ENCODE results near the gene YIPF3.

Gene YIPF3

DNA sequence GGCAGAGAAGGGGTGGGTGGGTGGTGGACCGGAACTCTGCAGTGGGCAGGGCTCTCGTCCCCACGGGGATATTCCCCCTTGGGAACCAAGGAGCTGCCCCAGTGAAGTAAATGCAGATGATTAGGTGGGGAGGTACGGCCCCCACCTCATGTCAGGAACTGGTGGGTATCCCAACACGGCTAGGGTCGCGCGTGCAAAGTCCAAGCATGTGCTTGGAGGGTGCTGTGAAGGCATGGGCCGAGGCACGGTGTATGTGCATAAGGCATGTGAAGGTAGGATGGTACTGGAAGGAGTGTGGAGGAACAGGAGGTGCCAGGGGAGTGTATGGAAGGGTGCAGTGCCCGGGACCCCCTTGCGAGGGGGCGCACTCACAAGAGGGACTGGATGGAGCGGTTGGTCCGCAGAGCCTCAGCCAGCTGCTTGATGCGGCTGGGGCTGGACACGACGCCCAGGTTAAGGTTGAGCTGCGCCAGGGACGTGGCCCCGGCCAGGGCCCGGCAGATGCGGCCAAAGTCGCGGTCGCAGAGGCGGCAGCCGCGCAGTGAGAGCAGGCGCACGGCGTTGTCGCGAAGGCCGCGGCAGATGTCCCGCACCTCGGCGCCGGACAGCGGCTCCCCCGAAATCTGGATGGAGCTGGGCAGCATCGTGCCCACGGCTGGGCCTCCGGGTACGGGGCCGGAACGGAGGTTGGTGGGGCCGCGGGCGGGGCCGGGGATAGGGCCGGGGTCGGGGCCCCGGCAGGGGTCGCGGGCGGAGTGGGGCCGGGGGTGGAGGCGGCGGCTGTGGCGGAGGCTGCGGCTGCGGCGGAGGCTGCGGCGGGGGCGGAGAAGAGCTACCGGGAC, 7.4 kb downstream of the YIPF3 start:
- H3K4me1 ChIP-seq (ENCODE audit: control insufficient read depth, insufficient read depth, low read length), result peaks cover 8% of the 10 kb centered on the region
- no peak for DNase-seq (ENCODE audit: low read depth)
- H3K4me3 ChIP-seq (ENCODE audit: low read length), result peak overlapping the region; percentile 69
- no peaks in the 10 kb centered on the region for H3K9me3 ChIP-seq (ENCODE audit: control insufficient read depth, low read length)
- peaks cover 50% of the 10 kb centered on the region for H3K36me3 ChIP-seq (ENCODE audit: control insufficient read depth, insufficient read depth, low read length, severe bottlenecking)
- peak overlapping the region; percentile 59 for H3K9ac ChIP-seq (ENCODE audit: low read length)
- H3K27me3 ChIP-seq (replicated peaks; ENCODE audit: control insufficient read depth, insufficient read depth, low read length), result no peaks in the 10 kb centered on the region

- peaks cover 48% of the 10 kb centered on the region for H3K36me3 ChIP-seq (ENCODE audit: control insufficient read depth, insufficient read depth, low read length, severe bottlenecking)
- H3K4me3 ChIP-seq (ENCODE audit: low read length), result no peak overlapping the region
- no peak overlapping the region for H3K9ac ChIP-seq (ENCODE audit: low read length)
- DNase-seq (ENCODE audit: low read depth), result no peak
- H3K4me1 ChIP-seq (ENCODE audit: control insufficient read depth, insufficient read depth, low read length), result peaks cover 8% of the 10 kb centered on the region
- no peaks in the 10 kb centered on the region for H3K9me3 ChIP-seq (ENCODE audit: control insufficient read depth, low read length)
- H3K27me3 ChIP-seq (replicated peaks; ENCODE audit: control insufficient read depth, insufficient read depth, low read length), result no peaks in the 10 kb centered on the region
These were observed 8.1 kb downstream of the YIPF3 start for GRCh38 chr6:43508481-43509141.

DNA sequence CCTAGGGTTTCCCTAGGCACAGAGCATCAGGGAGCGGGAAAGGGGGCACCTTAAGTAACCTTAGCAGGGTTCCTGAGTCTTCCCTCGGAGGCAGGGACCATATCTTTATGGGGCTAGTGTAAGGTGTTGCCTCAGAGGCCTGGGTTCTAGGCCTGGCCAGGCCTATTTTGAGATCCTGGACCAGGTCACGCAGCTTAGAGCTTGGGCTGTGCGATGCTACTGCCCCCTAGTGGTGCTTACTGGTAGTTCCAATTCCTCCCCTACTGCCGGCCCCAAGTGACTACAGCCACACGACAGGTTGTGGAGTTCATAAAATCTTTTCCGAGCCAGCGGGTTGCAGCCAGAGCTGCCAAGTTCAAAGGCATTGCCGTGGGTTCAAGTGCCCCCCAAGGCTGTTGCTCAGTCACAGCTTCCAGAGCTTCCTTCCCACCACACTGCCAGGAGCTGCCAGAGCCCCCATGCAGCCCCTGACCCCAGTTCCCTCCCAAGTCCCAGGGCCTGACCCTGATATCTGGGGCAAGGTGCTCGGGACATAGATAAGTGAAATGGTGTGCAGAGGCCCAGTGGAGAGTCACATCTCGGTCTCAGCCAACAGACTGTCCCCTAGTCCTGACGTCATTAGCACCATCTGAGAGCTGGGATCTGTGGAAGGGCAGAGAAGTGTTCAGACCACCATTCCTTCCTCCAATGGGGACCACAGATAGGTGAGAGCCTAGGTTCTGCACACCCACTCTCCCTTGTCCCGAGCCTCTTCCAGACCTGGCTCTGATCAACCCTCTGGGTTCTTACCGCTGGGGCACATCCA, 9.9 kb downstream of the YIPF3 start:
- Histone ChIP-seq H3K4me1 (ENCODE audit: control insufficient read depth, insufficient read depth, low read length) (peaks cover 8% of the 10 kb centered on the region), H3K27me3 (replicated peaks; ENCODE audit: control insufficient read depth, insufficient read depth, low read length) (no peaks in the 10 kb centered on the region), H3K9ac (ENCODE audit: low read length) (peak overlapping the region; percentile 27), H3K9me3 (ENCODE audit: control insufficient read depth, low read length) (no peaks in the 10 kb centered on the region), H3K36me3 (ENCODE audit: control insufficient read depth, insufficient read depth, low read length, severe bottlenecking) (peaks cover 48% of the 10 kb centered on the region), H3K4me3 (ENCODE audit: low read length) (no peak overlapping the region)
- DNase-seq (ENCODE audit: low read depth), result peak; percentile 90

DNA sequence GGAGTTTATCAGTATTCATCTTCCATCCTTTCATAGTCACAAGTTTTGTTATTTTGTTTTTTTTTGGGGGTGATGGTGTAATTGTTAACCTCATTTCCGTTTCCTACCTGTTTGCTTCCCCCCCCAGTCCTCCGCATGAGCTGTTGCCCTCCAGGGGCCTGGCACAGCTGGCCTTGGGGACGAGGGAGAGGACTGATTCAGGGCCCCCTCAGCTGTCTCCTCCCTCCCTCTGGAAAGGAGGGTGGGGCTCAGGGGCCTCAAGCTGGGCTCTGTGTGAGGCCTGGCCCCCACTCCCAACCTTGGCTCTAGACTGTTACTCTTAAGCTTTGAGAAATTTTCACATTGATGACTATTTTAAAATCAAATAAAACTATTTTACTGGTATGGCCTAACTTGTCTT, 10.6 kb downstream of the YIPF3 start:
- Histone ChIP-seq H3K27me3 (replicated peaks; ENCODE audit: control insufficient read depth, insufficient read depth, low read length) (no peaks in the 10 kb centered on the region), H3K9me3 (ENCODE audit: control insufficient read depth, low read length) (no peaks in the 10 kb centered on the region), H3K9ac (ENCODE audit: low read length) (no peak overlapping the region), H3K4me1 (ENCODE audit: control insufficient read depth, insufficient read depth, low read length) (peaks cover 8% of the 10 kb centered on the region), H3K4me3 (ENCODE audit: low read length) (no peak overlapping the region), H3K36me3 (ENCODE audit: control insufficient read depth, insufficient read depth, low read length, severe bottlenecking) (peaks cover 48% of the 10 kb centered on the region)
- DNase-seq (ENCODE audit: low read depth), result no peak

DNA sequence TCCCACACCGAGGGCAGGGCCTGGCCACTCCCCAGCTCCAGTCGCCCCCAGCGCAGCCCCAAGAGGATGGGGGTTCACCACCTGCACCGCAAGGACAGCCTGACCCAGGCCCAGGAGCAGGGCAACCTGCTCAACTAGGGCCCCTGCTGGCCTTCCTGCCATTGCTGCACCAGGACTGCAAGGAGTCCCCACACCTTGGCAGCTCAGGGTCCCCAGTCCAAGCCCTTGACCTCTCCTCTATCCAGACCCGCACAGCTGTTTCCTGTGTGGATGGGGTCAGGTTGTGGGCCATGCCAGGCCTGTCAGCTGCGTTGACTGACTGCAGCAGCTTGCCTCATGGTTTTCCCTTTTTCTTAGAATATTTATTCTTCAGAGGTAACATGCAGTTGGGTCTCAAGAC, 11.0 kb downstream of the YIPF3 start:
- Histone ChIP-seq H3K27me3 (replicated peaks; ENCODE audit: control insufficient read depth, insufficient read depth, low read length) (no peaks in the 10 kb centered on the region), H3K9ac (ENCODE audit: low read length) (no peak overlapping the region), H3K4me3 (ENCODE audit: low read length) (no peak overlapping the region), H3K9me3 (ENCODE audit: control insufficient read depth, low read length) (no peaks in the 10 kb centered on the region), H3K36me3 (ENCODE audit: control insufficient read depth, insufficient read depth, low read length, severe bottlenecking) (peaks cover 49% of the 10 kb centered on the region), H3K4me1 (ENCODE audit: control insufficient read depth, insufficient read depth, low read length) (peaks cover 8% of the 10 kb centered on the region)
- DNase-seq (ENCODE audit: low read depth), result no peak

- Histone ChIP-seq H3K9me3 (ENCODE audit: control insufficient read depth, low read length) (no peaks in the 10 kb centered on the region), H3K4me3 (ENCODE audit: low read length) (no peak overlapping the region), H3K4me1 (ENCODE audit: control insufficient read depth, insufficient read depth, low read length) (peaks cover 8% of the 10 kb centered on the region), H3K27me3 (replicated peaks; ENCODE audit: control insufficient read depth, insufficient read depth, low read length) (no peaks in the 10 kb centered on the region), H3K9ac (ENCODE audit: low read length) (no peak overlapping the region), H3K36me3 (ENCODE audit: control insufficient read depth, insufficient read depth, low read length, severe bottlenecking) (peaks cover 56% of the 10 kb centered on the region)
- no peak for DNase-seq (ENCODE audit: low read depth)
These were observed 11.8 kb downstream of the YIPF3 start for GRCh38 chr6:43504756-43505593.

GRCh38 chr6:43503443-43503842, 13.3 kb downstream of the YIPF3 start:
- no peak overlapping the region for H3K4me3 ChIP-seq (ENCODE audit: low read length)
- H3K4me1 ChIP-seq (ENCODE audit: control insufficient read depth, insufficient read depth, low read length), result peaks cover 3% of the 10 kb centered on the region
- H3K9me3 ChIP-seq (ENCODE audit: control insufficient read depth, low read length), result no peaks in the 10 kb centered on the region
- no peak for DNase-seq (ENCODE audit: low read depth)
- no peaks in the 10 kb centered on the region for H3K27me3 ChIP-seq (replicated peaks; ENCODE audit: control insufficient read depth, insufficient read depth, low read length)
- no peak overlapping the region for H3K9ac ChIP-seq (ENCODE audit: low read length)
- peaks cover 72% of the 10 kb centered on the region for H3K36me3 ChIP-seq (ENCODE audit: control insufficient read depth, insufficient read depth, low read length, severe bottlenecking)

GRCh38 chr6:43502666-43503065, 14.1 kb downstream of the YIPF3 start:
- Histone ChIP-seq H3K27me3 (replicated peaks; ENCODE audit: control insufficient read depth, insufficient read depth, low read length) (no peaks in the 10 kb centered on the region), H3K9ac (ENCODE audit: low read length) (no peak overlapping the region), H3K4me3 (ENCODE audit: low read length) (no peak overlapping the region), H3K36me3 (ENCODE audit: control insufficient read depth, insufficient read depth, low read length, severe bottlenecking) (peaks cover 79% of the 10 kb centered on the region), H3K4me1 (ENCODE audit: control insufficient read depth, insufficient read depth, low read length) (peaks cover 3% of the 10 kb centered on the region), H3K9me3 (ENCODE audit: control insufficient read depth, low read length) (no peaks in the 10 kb centered on the region)
- DNase-seq (ENCODE audit: low read depth), result no peak

DNA sequence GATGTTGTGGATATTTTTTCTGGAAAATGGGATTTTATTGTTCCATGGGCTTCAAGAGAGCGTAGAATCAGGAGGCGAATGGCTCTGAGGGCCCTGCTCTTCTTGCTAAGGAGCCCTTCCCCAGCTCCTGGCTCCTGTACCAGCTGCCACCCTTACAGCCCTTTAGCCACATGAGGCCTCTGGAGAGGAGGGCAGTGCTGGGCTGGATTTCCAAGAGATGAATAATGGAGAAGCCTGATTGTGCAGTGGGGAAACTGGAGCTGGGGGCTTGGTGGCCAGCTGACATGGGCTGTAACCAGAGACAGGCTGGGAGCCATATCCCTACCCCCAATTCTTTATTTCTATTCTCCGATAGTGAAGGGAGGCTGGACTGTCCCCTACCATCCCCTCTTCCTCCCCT, 15.8 kb downstream of the YIPF3 start:
- Histone ChIP-seq H3K36me3 (ENCODE audit: control insufficient read depth, insufficient read depth, low read length, severe bottlenecking) (peaks cover 80% of the 10 kb centered on the region), H3K4me3 (ENCODE audit: low read length) (no peak overlapping the region), H3K9ac (ENCODE audit: low read length) (no peak overlapping the region), H3K27me3 (replicated peaks; ENCODE audit: control insufficient read depth, insufficient read depth, low read length) (no peaks in the 10 kb centered on the region), H3K4me1 (ENCODE audit: control insufficient read depth, insufficient read depth, low read length) (peaks cover 10% of the 10 kb centered on the region), H3K9me3 (ENCODE audit: control insufficient read depth, low read length) (no peaks in the 10 kb centered on the region)
- DNase-seq (ENCODE audit: low read depth), result no peak

DNA sequence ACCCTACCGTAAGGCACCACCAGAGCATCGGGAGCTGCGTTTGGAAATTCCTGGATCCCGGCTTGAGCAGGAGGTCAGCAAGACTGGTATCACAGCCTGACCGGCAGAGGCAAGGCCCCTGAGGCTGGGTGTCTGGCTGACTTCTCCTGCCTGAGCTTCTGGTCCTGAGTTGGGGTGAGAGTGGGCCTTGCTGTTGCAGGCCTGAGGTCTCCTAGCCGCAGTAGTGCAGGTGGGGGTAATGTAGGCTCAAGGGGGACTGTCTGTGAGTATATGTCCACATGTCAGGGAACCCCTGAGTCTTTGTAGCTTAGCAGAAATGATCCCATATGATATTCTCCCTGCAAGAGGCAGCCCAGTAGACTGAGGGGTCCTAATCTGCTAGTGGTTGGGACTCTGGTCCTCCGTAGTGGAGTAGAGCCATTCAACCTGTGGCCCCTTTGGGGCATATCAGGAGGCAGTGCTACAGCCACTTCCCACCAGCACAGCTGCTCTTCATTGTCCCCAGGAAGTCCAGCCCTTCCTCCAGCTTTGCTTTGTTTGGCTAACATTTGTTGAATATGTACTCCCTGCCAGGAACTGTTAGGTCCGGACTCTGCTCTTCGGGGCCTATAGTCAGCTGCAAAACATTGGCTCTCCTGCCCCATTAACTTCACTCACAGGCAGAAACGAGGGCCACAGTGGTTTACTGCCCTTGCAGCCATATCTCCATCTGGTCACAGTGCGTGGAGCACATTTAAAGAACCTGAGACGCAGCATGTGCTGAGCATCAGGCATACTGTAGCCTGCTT, 17.5 kb downstream of the YIPF3 start:
- Histone ChIP-seq H3K9me3 (ENCODE audit: control insufficient read depth, low read length) (no peaks in the 10 kb centered on the region), H3K27me3 (replicated peaks; ENCODE audit: control insufficient read depth, insufficient read depth, low read length) (no peaks in the 10 kb centered on the region), H3K4me3 (ENCODE audit: low read length) (no peak overlapping the region), H3K36me3 (ENCODE audit: control insufficient read depth, insufficient read depth, low read length, severe bottlenecking) (peaks cover 63% of the 10 kb centered on the region), H3K4me1 (ENCODE audit: control insufficient read depth, insufficient read depth, low read length) (peaks cover 22% of the 10 kb centered on the region), H3K9ac (ENCODE audit: low read length) (no peak overlapping the region)
- no peak for DNase-seq (ENCODE audit: low read depth)

Data from adipocyte (in vitro differentiated cells).